Measurements from ENCODE around the gene FZD7. TPM values are rescaled to one million over a fixed set of nuclear protein-coding genes. Genes with fewer than 3 reads are reported as not detected.
A peak's percentile ranks its signal among the peaks of the same experiment; 100 is the strongest.

FZD7 gene
- total and polyA plus RNA-seq, 9 of the 15 experiments (the other 6 are each of a cell fraction or from before 2014, with no cell fraction given) = 0.11 to 2.4 (median 0.69) TPM

- TF ChIP-seq CTBP1 (IDR thresholded peaks at IDR 0.05; ENCODE audit: borderline replicate concordance) = peak; percentile 40; the same call in 1 of the 2 replicates
- peak; percentile 73 for TF ChIP-seq NCOR1 (IDR thresholded peaks at IDR 0.05)
- no peak; the same call in 1 of the 2 replicates for TF ChIP-seq MTA2 (IDR thresholded peaks at IDR 0.05; ENCODE audit: low read depth)
- TF ChIP-seq ARID1B (IDR thresholded peaks at IDR 0.05) = peak; percentile 80
- TF ChIP-seq, protein P1, sequence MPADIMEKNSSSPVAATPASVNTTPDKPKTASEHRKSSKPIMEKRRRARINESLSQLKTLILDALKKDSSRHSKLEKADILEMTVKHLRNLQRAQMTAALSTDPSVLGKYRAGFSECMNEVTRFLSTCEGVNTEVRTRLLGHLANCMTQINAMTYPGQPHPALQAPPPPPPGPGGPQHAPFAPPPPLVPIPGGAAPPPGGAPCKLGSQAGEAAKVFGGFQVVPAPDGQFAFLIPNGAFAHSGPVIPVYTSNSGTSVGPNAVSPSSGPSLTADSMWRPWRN (IDR thresholded peaks at IDR 0.05; ENCODE audit: low read depth) = peak; percentile 86; the same call in 1 of the 2 replicates
- TF ChIP-seq, protein P2, sequence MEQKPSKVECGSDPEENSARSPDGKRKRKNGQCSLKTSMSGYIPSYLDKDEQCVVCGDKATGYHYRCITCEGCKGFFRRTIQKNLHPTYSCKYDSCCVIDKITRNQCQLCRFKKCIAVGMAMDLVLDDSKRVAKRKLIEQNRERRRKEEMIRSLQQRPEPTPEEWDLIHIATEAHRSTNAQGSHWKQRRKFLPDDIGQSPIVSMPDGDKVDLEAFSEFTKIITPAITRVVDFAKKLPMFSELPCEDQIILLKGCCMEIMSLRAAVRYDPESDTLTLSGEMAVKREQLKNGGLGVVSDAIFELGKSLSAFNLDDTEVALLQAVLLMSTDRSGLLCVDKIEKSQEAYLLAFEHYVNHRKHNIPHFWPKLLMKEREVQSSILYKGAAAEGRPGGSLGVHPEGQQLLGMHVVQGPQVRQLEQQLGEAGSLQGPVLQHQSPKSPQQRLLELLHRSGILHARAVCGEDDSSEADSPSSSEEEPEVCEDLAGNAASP (IDR thresholded peaks at IDR 0.05) = no peak
- no peak for TF ChIP-seq E2F1 (CRISPR knock-in tag; IDR thresholded peaks at IDR 0.05)
- 0 out of 2 replicates have a peak, but pooled peaks have one; percentile 26 for TF ChIP-seq SMAD3 (CRISPR knock-in tag; conservative IDR thresholded peaks at IDR 0.05)
- peak; percentile 86 for TF ChIP-seq KLF16 (IDR thresholded peaks at IDR 0.05)
- no peak for TF ChIP-seq ASH1L (IDR thresholded peaks at IDR 0.05; ENCODE audit: borderline replicate concordance, low read depth, partially characterized antibody)
- TF ChIP-seq FOSL1 (tag; conservative IDR thresholded peaks at IDR 0.05) = peak; percentile 63
- TF ChIP-seq ARID3B (CRISPR knock-in tag; IDR thresholded peaks at IDR 0.05; ENCODE audit: borderline replicate concordance) = no peak
- peak; percentile 26; the same call in 1 of the 2 replicates for TF ChIP-seq ZFX (CRISPR knock-in tag; IDR thresholded peaks at IDR 0.05)
- TF ChIP-seq TAL1 (IDR thresholded peaks at IDR 0.05) = peak; percentile 66
- TF ChIP-seq TEAD4 (IDR thresholded peaks at IDR 0.05; ENCODE audit: low read length) = peak; percentile 82
- TF ChIP-seq TEAD4 (CRISPR knock-in tag; IDR thresholded peaks at IDR 0.05; ENCODE audit: borderline replicate concordance) = no peak
- peak in 1 of 2 experiments; percentile 43; a peak in 1 of 4 replicates for TF ChIP-seq TBL1XR1 (IDR thresholded peaks at IDR 0.05; ENCODE audit: low read length in 2 of 2)
- TF ChIP-seq ADNP (tag; IDR thresholded peaks at IDR 0.05) = no peak
- peak; percentile 82 to 83 for TF ChIP-seq KDM1A (IDR thresholded peaks at IDR 0.05)
- TF ChIP-seq FOXA3 (CRISPR knock-in tag; conservative IDR thresholded peaks at IDR 0.05 in 1 of 2, IDR thresholded peaks at IDR 0.05 in 1 of 2) = peak in 1 of 2 experiments; percentile 77; a peak in 2 of 4 replicates
- peak; percentile 90 for TF ChIP-seq CBFA2T3 (IDR thresholded peaks at IDR 0.05)
- TF ChIP-seq, protein P3, sequence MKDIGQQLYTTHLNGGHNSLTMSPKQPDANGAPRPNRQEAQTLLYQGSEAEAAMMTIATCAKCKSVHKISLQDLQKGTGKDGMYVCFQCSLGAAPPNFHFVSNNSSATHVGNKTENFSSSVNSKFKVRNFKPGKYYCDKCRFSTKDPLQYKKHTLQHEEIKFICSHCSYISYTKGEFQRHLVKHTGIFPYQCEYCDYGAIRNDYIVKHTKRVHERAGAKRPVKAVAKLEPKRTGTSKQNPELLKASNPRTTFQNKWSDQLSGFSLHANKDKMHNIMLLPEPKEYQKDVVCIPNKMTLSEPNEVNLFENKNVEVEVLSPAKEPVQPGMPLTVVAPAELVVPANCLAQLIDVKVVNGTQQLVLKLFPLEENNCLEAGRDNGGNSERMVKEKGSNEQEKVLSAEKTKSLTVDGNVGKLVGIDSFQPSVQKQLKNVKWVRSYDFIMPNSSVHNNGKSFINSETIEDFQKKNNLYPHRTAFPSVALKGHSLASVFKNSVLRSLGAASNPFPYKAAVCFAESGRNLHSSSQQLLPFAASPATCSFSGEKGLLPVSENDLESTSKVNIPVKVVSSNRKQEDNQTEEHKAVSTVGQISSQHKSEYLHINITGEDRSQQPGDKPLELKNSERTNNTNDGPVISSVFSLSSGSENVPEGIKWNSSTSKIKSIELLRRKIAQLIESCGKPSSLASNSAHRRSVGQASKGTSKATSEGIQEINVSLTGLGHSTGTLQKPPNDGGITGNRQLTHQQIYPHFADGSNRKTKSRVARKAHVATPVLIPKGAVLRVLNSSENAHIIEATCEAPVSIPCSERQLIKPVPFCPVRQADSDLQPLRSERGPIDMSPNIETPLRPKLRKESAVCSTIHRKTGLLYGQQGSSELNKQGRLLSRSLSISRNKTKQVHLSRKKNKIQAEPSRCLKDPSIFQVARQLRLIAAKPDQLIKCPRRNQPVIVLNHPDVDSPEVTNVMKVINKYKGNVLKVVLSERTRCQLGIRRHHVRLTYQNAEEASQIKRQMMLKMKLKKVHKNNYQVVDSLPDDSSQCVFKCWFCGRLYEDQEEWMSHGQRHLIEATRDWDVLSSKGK (CRISPR knock-in tag; IDR thresholded peaks at IDR 0.05) = no peak
Observed at GRCh38 chr2:202049840-202050239, 16.2 kb downstream of the FZD7 start (continued).

Measured in K562 (cell line).